ENCODE data around the gene LRG1. TPM values are rescaled to one million over a fixed set of nuclear protein-coding genes. Genes with fewer than 3 reads are reported as not detected.

LRG1 gene
- total and polyA plus RNA-seq, 9 of the 15 experiments (the other 6 are each of a cell fraction or from before 2014, with no cell fraction given), result 1.5 to 11.9 (median 8.7) TPM

DNA sequence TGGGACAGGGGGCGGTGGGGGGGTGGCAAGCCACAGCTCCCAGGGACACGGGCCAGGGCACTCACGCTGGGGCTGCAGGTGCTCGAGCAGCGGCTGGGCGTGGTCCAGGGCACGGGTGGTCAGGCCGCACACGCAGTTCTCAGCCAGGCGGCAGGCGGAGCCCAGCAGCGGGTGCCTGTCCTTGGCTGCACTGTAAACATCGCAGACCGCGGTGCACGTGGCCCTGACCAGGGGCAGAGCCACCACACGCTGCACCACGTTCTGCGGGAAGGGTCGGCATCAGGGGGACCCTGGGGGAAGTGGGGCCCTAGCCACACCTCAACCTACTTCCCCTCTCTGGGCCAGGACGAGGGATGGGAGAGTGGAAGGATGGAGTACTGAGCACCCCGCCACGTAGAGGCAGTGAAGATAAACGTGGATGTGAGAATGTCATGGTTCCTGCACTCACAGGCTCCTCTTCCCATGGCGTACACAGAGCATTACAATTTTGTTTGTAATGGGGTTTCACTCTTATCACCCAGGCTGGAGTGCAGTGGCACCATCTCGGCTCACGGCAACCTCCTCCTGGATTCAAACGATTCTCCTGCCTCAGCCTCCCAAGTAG, 8.2 kb downstream of the LRG1 start (continued):
- TF ChIP-seq, protein P1, sequence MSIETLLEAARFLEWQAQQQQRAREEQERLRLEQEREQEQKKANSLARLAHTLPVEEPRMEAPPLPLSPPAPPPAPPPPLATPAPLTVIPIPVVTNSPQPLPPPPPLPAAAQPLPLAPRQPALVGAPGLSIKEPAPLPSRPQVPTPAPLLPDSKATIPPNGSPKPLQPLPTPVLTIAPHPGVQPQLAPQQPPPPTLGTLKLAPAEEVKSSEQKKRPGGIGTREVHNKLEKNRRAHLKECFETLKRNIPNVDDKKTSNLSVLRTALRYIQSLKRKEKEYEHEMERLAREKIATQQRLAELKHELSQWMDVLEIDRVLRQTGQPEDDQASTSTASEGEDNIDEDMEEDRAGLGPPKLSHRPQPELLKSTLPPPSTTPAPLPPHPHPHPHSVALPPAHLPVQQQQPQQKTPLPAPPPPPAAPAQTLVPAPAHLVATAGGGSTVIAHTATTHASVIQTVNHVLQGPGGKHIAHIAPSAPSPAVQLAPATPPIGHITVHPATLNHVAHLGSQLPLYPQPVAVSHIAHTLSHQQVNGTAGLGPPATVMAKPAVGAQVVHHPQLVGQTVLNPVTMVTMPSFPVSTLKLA (conservative IDR thresholded peaks at IDR 0.05), result peak; percentile 80 to 86
- no peak for TF ChIP-seq RBBP5 (IDR thresholded peaks at IDR 0.05; ENCODE audit: borderline replicate concordance, insufficient read depth, low read length, poor library complexity, severe bottlenecking)
- TF ChIP-seq, protein P2, sequence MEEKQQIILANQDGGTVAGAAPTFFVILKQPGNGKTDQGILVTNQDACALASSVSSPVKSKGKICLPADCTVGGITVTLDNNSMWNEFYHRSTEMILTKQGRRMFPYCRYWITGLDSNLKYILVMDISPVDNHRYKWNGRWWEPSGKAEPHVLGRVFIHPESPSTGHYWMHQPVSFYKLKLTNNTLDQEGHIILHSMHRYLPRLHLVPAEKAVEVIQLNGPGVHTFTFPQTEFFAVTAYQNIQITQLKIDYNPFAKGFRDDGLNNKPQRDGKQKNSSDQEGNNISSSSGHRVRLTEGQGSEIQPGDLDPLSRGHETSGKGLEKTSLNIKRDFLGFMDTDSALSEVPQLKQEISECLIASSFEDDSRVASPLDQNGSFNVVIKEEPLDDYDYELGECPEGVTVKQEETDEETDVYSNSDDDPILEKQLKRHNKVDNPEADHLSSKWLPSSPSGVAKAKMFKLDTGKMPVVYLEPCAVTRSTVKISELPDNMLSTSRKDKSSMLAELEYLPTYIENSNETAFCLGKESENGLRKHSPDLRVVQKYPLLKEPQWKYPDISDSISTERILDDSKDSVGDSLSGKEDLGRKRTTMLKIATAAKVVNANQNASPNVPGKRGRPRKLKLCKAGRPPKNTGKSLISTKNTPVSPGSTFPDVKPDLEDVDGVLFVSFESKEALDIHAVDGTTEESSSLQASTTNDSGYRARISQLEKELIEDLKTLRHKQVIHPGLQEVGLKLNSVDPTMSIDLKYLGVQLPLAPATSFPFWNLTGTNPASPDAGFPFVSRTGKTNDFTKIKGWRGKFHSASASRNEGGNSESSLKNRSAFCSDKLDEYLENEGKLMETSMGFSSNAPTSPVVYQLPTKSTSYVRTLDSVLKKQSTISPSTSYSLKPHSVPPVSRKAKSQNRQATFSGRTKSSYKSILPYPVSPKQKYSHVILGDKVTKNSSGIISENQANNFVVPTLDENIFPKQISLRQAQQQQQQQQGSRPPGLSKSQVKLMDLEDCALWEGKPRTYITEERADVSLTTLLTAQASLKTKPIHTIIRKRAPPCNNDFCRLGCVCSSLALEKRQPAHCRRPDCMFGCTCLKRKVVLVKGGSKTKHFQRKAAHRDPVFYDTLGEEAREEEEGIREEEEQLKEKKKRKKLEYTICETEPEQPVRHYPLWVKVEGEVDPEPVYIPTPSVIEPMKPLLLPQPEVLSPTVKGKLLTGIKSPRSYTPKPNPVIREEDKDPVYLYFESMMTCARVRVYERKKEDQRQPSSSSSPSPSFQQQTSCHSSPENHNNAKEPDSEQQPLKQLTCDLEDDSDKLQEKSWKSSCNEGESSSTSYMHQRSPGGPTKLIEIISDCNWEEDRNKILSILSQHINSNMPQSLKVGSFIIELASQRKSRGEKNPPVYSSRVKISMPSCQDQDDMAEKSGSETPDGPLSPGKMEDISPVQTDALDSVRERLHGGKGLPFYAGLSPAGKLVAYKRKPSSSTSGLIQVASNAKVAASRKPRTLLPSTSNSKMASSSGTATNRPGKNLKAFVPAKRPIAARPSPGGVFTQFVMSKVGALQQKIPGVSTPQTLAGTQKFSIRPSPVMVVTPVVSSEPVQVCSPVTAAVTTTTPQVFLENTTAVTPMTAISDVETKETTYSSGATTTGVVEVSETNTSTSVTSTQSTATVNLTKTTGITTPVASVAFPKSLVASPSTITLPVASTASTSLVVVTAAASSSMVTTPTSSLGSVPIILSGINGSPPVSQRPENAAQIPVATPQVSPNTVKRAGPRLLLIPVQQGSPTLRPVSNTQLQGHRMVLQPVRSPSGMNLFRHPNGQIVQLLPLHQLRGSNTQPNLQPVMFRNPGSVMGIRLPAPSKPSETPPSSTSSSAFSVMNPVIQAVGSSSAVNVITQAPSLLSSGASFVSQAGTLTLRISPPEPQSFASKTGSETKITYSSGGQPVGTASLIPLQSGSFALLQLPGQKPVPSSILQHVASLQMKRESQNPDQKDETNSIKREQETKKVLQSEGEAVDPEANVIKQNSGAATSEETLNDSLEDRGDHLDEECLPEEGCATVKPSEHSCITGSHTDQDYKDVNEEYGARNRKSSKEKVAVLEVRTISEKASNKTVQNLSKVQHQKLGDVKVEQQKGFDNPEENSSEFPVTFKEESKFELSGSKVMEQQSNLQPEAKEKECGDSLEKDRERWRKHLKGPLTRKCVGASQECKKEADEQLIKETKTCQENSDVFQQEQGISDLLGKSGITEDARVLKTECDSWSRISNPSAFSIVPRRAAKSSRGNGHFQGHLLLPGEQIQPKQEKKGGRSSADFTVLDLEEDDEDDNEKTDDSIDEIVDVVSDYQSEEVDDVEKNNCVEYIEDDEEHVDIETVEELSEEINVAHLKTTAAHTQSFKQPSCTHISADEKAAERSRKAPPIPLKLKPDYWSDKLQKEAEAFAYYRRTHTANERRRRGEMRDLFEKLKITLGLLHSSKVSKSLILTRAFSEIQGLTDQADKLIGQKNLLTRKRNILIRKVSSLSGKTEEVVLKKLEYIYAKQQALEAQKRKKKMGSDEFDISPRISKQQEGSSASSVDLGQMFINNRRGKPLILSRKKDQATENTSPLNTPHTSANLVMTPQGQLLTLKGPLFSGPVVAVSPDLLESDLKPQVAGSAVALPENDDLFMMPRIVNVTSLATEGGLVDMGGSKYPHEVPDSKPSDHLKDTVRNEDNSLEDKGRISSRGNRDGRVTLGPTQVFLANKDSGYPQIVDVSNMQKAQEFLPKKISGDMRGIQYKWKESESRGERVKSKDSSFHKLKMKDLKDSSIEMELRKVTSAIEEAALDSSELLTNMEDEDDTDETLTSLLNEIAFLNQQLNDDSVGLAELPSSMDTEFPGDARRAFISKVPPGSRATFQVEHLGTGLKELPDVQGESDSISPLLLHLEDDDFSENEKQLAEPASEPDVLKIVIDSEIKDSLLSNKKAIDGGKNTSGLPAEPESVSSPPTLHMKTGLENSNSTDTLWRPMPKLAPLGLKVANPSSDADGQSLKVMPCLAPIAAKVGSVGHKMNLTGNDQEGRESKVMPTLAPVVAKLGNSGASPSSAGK (IDR thresholded peaks at IDR 0.05), result 0 out of 2 replicates have a peak, but pooled peaks have one; percentile 27
- TF ChIP-seq, protein P3, sequence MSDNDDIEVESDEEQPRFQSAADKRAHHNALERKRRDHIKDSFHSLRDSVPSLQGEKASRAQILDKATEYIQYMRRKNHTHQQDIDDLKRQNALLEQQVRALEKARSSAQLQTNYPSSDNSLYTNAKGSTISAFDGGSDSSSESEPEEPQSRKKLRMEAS (CRISPR knock-in tag; IDR thresholded peaks at IDR 0.05), result peak; percentile 72
- 0 out of 4 replicates have a peak, but pooled peaks of 1 of the 2 experiments have one; percentile 5 for TF ChIP-seq KDM1A (IDR thresholded peaks at IDR 0.05)
- no peak for TF ChIP-seq ZNF644 (tag; IDR thresholded peaks at IDR 0.05; ENCODE audit: low read depth)
